Measurements from ENCODE around the gene ADAM22. TPM values are rescaled to one million over a fixed set of nuclear protein-coding genes. Genes with fewer than 3 reads are reported as not detected.

Gene ADAM22
- total and polyA plus RNA-seq, 12 donors: 0.19 to 3.7 (median 1.5) TPM

DNA sequence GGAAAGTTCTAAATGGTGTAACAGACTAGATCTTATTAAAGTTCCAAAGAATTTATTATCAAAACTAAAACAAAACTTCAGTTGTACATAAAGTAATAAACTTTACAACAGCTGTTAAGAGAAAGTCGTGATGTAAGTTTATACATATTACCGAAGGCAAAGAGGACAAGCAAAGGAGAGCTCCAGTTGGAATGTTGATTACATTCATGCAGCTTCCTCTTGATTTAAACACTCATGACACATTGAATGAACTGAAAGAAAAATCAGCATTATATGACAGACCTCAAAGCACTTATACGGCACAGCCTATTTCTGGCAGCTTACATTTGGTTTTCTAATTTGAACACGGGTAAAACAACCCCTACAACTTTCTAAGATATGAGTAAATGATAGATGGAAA lies 272.2 kb downstream of the ADAM22 start:
- Histone ChIP-seq H3K4me3 (no peak overlapping the region), H3K4me1 (no peaks in the 10 kb centered on the region), H3K36me3 (peaks cover 0 to 100% (median 82%) of the 10 kb centered on the region in 9 donors), H3K27me3 (no peaks in the 10 kb centered on the region), H3K27ac (no peak overlapping the region), H3K9me3 (no peaks in the 10 kb centered on the region)
- ATAC-seq (no peak), DNase-seq (no peak)
- WGBS, 2 donors: 81% methylated on average over 4 of the region's 4 CpGs
- intact Hi-C loops (cut with DNase I): no loop called here
- TF ChIP-seq, protein P1, sequence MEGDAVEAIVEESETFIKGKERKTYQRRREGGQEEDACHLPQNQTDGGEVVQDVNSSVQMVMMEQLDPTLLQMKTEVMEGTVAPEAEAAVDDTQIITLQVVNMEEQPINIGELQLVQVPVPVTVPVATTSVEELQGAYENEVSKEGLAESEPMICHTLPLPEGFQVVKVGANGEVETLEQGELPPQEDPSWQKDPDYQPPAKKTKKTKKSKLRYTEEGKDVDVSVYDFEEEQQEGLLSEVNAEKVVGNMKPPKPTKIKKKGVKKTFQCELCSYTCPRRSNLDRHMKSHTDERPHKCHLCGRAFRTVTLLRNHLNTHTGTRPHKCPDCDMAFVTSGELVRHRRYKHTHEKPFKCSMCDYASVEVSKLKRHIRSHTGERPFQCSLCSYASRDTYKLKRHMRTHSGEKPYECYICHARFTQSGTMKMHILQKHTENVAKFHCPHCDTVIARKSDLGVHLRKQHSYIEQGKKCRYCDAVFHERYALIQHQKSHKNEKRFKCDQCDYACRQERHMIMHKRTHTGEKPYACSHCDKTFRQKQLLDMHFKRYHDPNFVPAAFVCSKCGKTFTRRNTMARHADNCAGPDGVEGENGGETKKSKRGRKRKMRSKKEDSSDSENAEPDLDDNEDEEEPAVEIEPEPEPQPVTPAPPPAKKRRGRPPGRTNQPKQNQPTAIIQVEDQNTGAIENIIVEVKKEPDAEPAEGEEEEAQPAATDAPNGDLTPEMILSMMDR (IDR thresholded peaks at IDR 0.05): no peak

- WGBS, 2 donors: 90% methylated on average over 3 of the region's 3 CpGs
- intact Hi-C loops (cut with DNase I): no loop called here
- H3K4me1 ChIP-seq: no peaks in the 10 kb centered on the region
- H3K4me3 ChIP-seq: no peak overlapping the region
- DNase-seq (no peak), ATAC-seq (no peak)
- H3K27ac ChIP-seq: no peak overlapping the region
- H3K36me3 ChIP-seq: peaks cover 0 to 100% (median 64%) of the 10 kb centered on the region in 9 donors
- no peaks in the 10 kb centered on the region for H3K27me3 ChIP-seq
- no peaks in the 10 kb centered on the region for H3K9me3 ChIP-seq
- TF ChIP-seq, protein P1 (IDR thresholded peaks at IDR 0.05): no peak
Measured at GRCh38 chr7:88208521-88208920, 274.5 kb downstream of the ADAM22 start.

- DNase-seq (no peak), ATAC-seq (no peak)
- no peak overlapping the region for H3K4me3 ChIP-seq
- intact Hi-C loops (cut with DNase I): no loop called here
- WGBS, 2 donors: 100% methylated on average over 1 of the region's 1 CpG
- no peaks in the 10 kb centered on the region for H3K9me3 ChIP-seq
- H3K27ac ChIP-seq: no peak overlapping the region
- peaks cover 0 to 10% (median 4%) of the 10 kb centered on the region in 9 donors for H3K4me1 ChIP-seq
- peaks cover 0 to 99% (median 40%) of the 10 kb centered on the region in 9 donors for H3K36me3 ChIP-seq
- H3K27me3 ChIP-seq: no peaks in the 10 kb centered on the region
- TF ChIP-seq, protein P1 (IDR thresholded peaks at IDR 0.05): no peak
Measured at GRCh38 chr7:88212918-88213317, 278.9 kb downstream of the ADAM22 start.

GRCh38 chr7:88214456-88214855 lies 280.4 kb downstream of the ADAM22 start:
- H3K4me1 ChIP-seq: peaks cover 0 to 20% (median 15%) of the 10 kb centered on the region in 9 donors
- no peaks in the 10 kb centered on the region for H3K9me3 ChIP-seq
- no peak overlapping the region for H3K4me3 ChIP-seq
- WGBS, 2 donors: 96 to 99% methylated on average over 2 of the region's 2 CpGs
- no peaks in the 10 kb centered on the region for H3K27me3 ChIP-seq
- TF ChIP-seq, protein P1 (IDR thresholded peaks at IDR 0.05): no peak
- H3K36me3 ChIP-seq: peaks cover 0 to 84% (median 31%) of the 10 kb centered on the region in 9 donors
- no peak overlapping the region for H3K27ac ChIP-seq
- ATAC-seq (no peak), DNase-seq (no peak)
- intact Hi-C loops (cut with DNase I): no loop called here

Measured in heart right ventricle (tissue), 16 donors.